ENCODE data around the gene SMIM10L1.

SMIM10L1 gene

GRCh38 chr12:11154400-11154925 lies 16.5 kb upstream of the SMIM10L1 start:
- H3K9me3 ChIP-seq (ENCODE audit: control insufficient read depth, low read depth, low read length), result peaks cover 6% of the 10 kb centered on the region
- H3K4me1 ChIP-seq (ENCODE audit: control insufficient read depth, low read depth, low read length), result peaks cover 14% of the 10 kb centered on the region
- no peaks in the 10 kb centered on the region for H3K27me3 ChIP-seq (ENCODE audit: control insufficient read depth, insufficient read depth, low read length)
- H3K9ac ChIP-seq (ENCODE audit: low read length), result no peak overlapping the region
- H3K4me3 ChIP-seq (ENCODE audit: low read length), result peak overlapping the region; percentile 30
- peaks cover 4% of the 10 kb centered on the region for H3K36me3 ChIP-seq (ENCODE audit: control insufficient read depth, low read depth, low read length)
- H3K27ac ChIP-seq (ENCODE audit: low read length), result no peak overlapping the region

GRCh38 chr12:11158885-11159444 lies 12.0 kb upstream of the SMIM10L1 start:
- peaks cover 19% of the 10 kb centered on the region for H3K36me3 ChIP-seq (ENCODE audit: control insufficient read depth, low read depth, low read length)
- H3K9ac ChIP-seq (ENCODE audit: low read length), result no peak overlapping the region

GRCh38 chr12:11162502-11162901 lies 8.5 kb upstream of the SMIM10L1 start:
- Histone ChIP-seq H3K36me3 (ENCODE audit: control insufficient read depth, low read depth, low read length) (peaks cover 30% of the 10 kb centered on the region), H3K9ac (ENCODE audit: low read length) (no peak overlapping the region), H3K9me3 (ENCODE audit: control insufficient read depth, low read depth, low read length) (no peaks in the 10 kb centered on the region), H3K27ac (ENCODE audit: low read length) (no peak overlapping the region), H3K4me3 (ENCODE audit: low read length) (no peak overlapping the region), H3K4me1 (ENCODE audit: control insufficient read depth, low read depth, low read length) (no peaks in the 10 kb centered on the region), H3K27me3 (ENCODE audit: control insufficient read depth, insufficient read depth, low read length) (no peaks in the 10 kb centered on the region)

More at GRCh38 chr12:11158885-11159444, 12.0 kb upstream of the SMIM10L1 start:
- Histone ChIP-seq H3K27ac (ENCODE audit: low read length) (no peak overlapping the region), H3K4me3 (ENCODE audit: low read length) (no peak overlapping the region), H3K4me1 (ENCODE audit: control insufficient read depth, low read depth, low read length) (peaks cover 14% of the 10 kb centered on the region), H3K9me3 (ENCODE audit: control insufficient read depth, low read depth, low read length) (peaks cover 6% of the 10 kb centered on the region), H3K27me3 (ENCODE audit: control insufficient read depth, insufficient read depth, low read length) (no peaks in the 10 kb centered on the region)

GRCh38 chr12:11164384-11164783 lies 6.6 kb upstream of the SMIM10L1 start:
- Histone ChIP-seq H3K4me3 (ENCODE audit: low read length) (no peak overlapping the region), H3K4me1 (ENCODE audit: control insufficient read depth, low read depth, low read length) (no peaks in the 10 kb centered on the region), H3K9me3 (ENCODE audit: control insufficient read depth, low read depth, low read length) (no peaks in the 10 kb centered on the region), H3K27me3 (ENCODE audit: control insufficient read depth, insufficient read depth, low read length) (no peaks in the 10 kb centered on the region), H3K36me3 (ENCODE audit: control insufficient read depth, low read depth, low read length) (peaks cover 34% of the 10 kb centered on the region), H3K27ac (ENCODE audit: low read length) (no peak overlapping the region), H3K9ac (ENCODE audit: low read length) (no peak overlapping the region)

GRCh38 chr12:11166300-11166699 lies 4.7 kb upstream of the SMIM10L1 start:
- Histone ChIP-seq H3K36me3 (ENCODE audit: control insufficient read depth, low read depth, low read length) (peaks cover 32% of the 10 kb centered on the region), H3K4me1 (ENCODE audit: control insufficient read depth, low read depth, low read length) (peaks cover 3% of the 10 kb centered on the region), H3K4me3 (ENCODE audit: low read length) (no peak overlapping the region), H3K27me3 (ENCODE audit: control insufficient read depth, insufficient read depth, low read length) (no peaks in the 10 kb centered on the region), H3K9me3 (ENCODE audit: control insufficient read depth, low read depth, low read length) (no peaks in the 10 kb centered on the region), H3K27ac (ENCODE audit: low read length) (no peak overlapping the region), H3K9ac (ENCODE audit: low read length) (no peak overlapping the region)

- Histone ChIP-seq H3K36me3 (ENCODE audit: control insufficient read depth, low read depth, low read length) (peaks cover 12% of the 10 kb centered on the region), H3K9me3 (ENCODE audit: control insufficient read depth, low read depth, low read length) (no peaks in the 10 kb centered on the region), H3K9ac (ENCODE audit: low read length) (peak overlapping the region; percentile 96), H3K27ac (ENCODE audit: low read length) (peak overlapping the region; percentile 67), H3K4me1 (ENCODE audit: control insufficient read depth, low read depth, low read length) (peaks cover 11% of the 10 kb centered on the region), H3K27me3 (ENCODE audit: control insufficient read depth, insufficient read depth, low read length) (no peaks in the 10 kb centered on the region), H3K4me3 (ENCODE audit: low read length) (peak overlapping the region; percentile 87)
Measured at GRCh38 chr12:11170810-11171144, 217 bp upstream of the SMIM10L1 start.

GRCh38 chr12:11171969-11172675 lies 1.1 kb downstream of the SMIM10L1 start:
- Histone ChIP-seq H3K4me3 (ENCODE audit: low read length) (peak overlapping the region; percentile 87), H3K36me3 (ENCODE audit: control insufficient read depth, low read depth, low read length) (peaks cover 6% of the 10 kb centered on the region)

GRCh38 chr12:11174022-11174421 lies 3.0 kb downstream of the SMIM10L1 start:
- Histone ChIP-seq H3K4me1 (ENCODE audit: control insufficient read depth, low read depth, low read length) (peaks cover 11% of the 10 kb centered on the region), H3K27me3 (ENCODE audit: control insufficient read depth, insufficient read depth, low read length) (no peaks in the 10 kb centered on the region), H3K9me3 (ENCODE audit: control insufficient read depth, low read depth, low read length) (no peaks in the 10 kb centered on the region), H3K4me3 (ENCODE audit: low read length) (no peak overlapping the region), H3K9ac (ENCODE audit: low read length) (no peak overlapping the region), H3K27ac (ENCODE audit: low read length) (no peak overlapping the region), H3K36me3 (ENCODE audit: control insufficient read depth, low read depth, low read length) (peaks cover 6% of the 10 kb centered on the region)

More at GRCh38 chr12:11171969-11172675, 1.1 kb downstream of the SMIM10L1 start:
- Histone ChIP-seq H3K27me3 (ENCODE audit: control insufficient read depth, insufficient read depth, low read length) (no peaks in the 10 kb centered on the region), H3K9ac (ENCODE audit: low read length) (peak overlapping the region; percentile 96), H3K4me1 (ENCODE audit: control insufficient read depth, low read depth, low read length) (peaks cover 11% of the 10 kb centered on the region), H3K9me3 (ENCODE audit: control insufficient read depth, low read depth, low read length) (no peaks in the 10 kb centered on the region), H3K27ac (ENCODE audit: low read length) (peak overlapping the region; percentile 83)

- no peak overlapping the region for H3K9ac ChIP-seq (ENCODE audit: low read length)
- H3K27me3 ChIP-seq (ENCODE audit: control insufficient read depth, insufficient read depth, low read length), result no peaks in the 10 kb centered on the region
- no peaks in the 10 kb centered on the region for H3K9me3 ChIP-seq (ENCODE audit: control insufficient read depth, low read depth, low read length)
- no peaks in the 10 kb centered on the region for H3K4me1 ChIP-seq (ENCODE audit: control insufficient read depth, low read depth, low read length)
- H3K27ac ChIP-seq (ENCODE audit: low read length), result no peak overlapping the region
- H3K4me3 ChIP-seq (ENCODE audit: low read length), result no peak overlapping the region
- no peaks in the 10 kb centered on the region for H3K36me3 ChIP-seq (ENCODE audit: control insufficient read depth, low read depth, low read length)
Measured at GRCh38 chr12:11178250-11178649, 7.3 kb downstream of the SMIM10L1 start.

- H3K9me3 ChIP-seq (ENCODE audit: control insufficient read depth, low read depth, low read length), result no peaks in the 10 kb centered on the region
Measured at GRCh38 chr12:11182529-11182928, 11.5 kb downstream of the SMIM10L1 start.

GRCh38 chr12:11183011-11183410 lies 12.0 kb downstream of the SMIM10L1 start:
- no peaks in the 10 kb centered on the region for H3K27me3 ChIP-seq (ENCODE audit: control insufficient read depth, insufficient read depth, low read length)
- H3K36me3 ChIP-seq (ENCODE audit: control insufficient read depth, low read depth, low read length), result no peaks in the 10 kb centered on the region
- H3K4me3 ChIP-seq (ENCODE audit: low read length), result no peak overlapping the region
- H3K9me3 ChIP-seq (ENCODE audit: control insufficient read depth, low read depth, low read length), result no peaks in the 10 kb centered on the region
- no peak overlapping the region for H3K27ac ChIP-seq (ENCODE audit: low read length)
- no peaks in the 10 kb centered on the region for H3K4me1 ChIP-seq (ENCODE audit: control insufficient read depth, low read depth, low read length)
- H3K9ac ChIP-seq (ENCODE audit: low read length), result no peak overlapping the region

More at GRCh38 chr12:11182529-11182928, 11.5 kb downstream of the SMIM10L1 start:
- no peak overlapping the region for H3K27ac ChIP-seq (ENCODE audit: low read length)
- H3K36me3 ChIP-seq (ENCODE audit: control insufficient read depth, low read depth, low read length), result no peaks in the 10 kb centered on the region
- H3K4me3 ChIP-seq (ENCODE audit: low read length), result no peak overlapping the region
- no peak overlapping the region for H3K9ac ChIP-seq (ENCODE audit: low read length)
- no peaks in the 10 kb centered on the region for H3K27me3 ChIP-seq (ENCODE audit: control insufficient read depth, insufficient read depth, low read length)
- no peaks in the 10 kb centered on the region for H3K4me1 ChIP-seq (ENCODE audit: control insufficient read depth, low read depth, low read length)

GRCh38 chr12:11186837-11187236 lies 15.8 kb downstream of the SMIM10L1 start, which contains the start of gene TAS2R42:
TAS2R42 (minus strand) TSS chr12:11186937; CDS start chr12:11186937, 0 bp downstream.
- Histone ChIP-seq H3K4me1 (ENCODE audit: control insufficient read depth, low read depth, low read length) (no peaks in the 10 kb centered on the region), H3K4me3 (ENCODE audit: low read length) (no peak within 1 kb of the TSS), H3K27me3 (ENCODE audit: control insufficient read depth, insufficient read depth, low read length) (no peaks in the 10 kb centered on the region), H3K27ac (ENCODE audit: low read length) (no peak within 1 kb of the TSS), H3K9ac (ENCODE audit: low read length) (no peak within 1 kb of the TSS), H3K9me3 (ENCODE audit: control insufficient read depth, low read depth, low read length) (no peaks in the 10 kb centered on the region), H3K36me3 (ENCODE audit: control insufficient read depth, low read depth, low read length) (no peaks in the 10 kb centered on the region)

Measured in iPS-18a (cell line).